A549 treated with CORT108297 at 1 μM for 4 hours (cell line): Measurements from ENCODE around the gene PAGR1. TPM values are rescaled to one million over a fixed set of nuclear protein-coding genes. Genes with fewer than 3 reads are reported as not detected.

Source experiments
- total RNA-seq: library from RNA; stranded (reverse); fragments of 200-300 nt; extraction: Qiagen RNA extraction; gene quantifications from 5 replicates; pipeline ENCODE4 v1.2.3, GENCODE V29; 2022

The PAGR1 gene
- total RNA-seq: 42.7 to 48.5 TPM (median 46.7 TPM) in 5 replicates

GRCh38 chr16:29815793-29816693 is at the start of gene PAGR1:
Gene PAGR1, plus strand, starts transcription at chr16:29816152. Its CDS starts 374 bp downstream, at chr16:29816526.

DNA sequence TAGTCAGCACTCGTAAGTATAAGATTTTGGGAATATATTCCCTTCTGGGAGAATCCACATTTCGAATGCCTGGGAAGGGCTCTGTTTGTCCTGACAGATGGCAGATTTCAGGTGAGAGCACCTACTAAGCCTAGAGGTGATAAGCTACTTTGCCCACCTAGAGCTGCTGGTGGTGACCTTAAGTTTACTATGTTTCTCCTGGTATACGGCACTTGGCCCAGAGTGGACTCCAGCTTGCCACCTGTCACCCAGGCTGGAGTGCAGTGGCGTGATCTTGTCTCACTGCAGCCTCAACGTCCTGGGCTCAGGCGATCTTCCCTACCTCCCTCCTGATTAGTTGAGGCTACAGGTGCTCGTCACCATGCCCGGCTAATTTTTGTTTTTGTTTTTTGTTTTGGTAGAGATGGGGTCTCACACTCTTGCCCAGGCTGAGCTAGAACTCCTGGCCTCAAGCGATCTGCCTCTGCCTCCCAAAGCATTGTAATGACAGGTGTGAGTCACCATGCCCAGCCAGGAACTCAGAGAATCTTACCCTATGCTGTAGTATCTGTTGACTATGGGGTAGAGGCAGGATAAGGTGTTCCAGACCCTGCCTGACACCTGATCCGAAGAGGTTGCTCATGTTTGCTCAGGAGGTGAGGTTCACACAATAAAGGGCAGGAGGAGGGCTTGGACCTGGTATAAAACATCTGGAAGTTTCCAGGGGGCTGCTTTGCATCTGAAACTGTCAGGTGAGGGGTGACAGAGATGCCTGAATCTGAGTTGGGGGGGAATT is 38.2 kb upstream of the PAGR1 start, which contains the start of gene ZG16:
ZG16 (plus strand) TSS at position 681 of the 775 bp plus-strand sequence. CDS start 1,011 bp downstream, outside the sequence.

DNA sequence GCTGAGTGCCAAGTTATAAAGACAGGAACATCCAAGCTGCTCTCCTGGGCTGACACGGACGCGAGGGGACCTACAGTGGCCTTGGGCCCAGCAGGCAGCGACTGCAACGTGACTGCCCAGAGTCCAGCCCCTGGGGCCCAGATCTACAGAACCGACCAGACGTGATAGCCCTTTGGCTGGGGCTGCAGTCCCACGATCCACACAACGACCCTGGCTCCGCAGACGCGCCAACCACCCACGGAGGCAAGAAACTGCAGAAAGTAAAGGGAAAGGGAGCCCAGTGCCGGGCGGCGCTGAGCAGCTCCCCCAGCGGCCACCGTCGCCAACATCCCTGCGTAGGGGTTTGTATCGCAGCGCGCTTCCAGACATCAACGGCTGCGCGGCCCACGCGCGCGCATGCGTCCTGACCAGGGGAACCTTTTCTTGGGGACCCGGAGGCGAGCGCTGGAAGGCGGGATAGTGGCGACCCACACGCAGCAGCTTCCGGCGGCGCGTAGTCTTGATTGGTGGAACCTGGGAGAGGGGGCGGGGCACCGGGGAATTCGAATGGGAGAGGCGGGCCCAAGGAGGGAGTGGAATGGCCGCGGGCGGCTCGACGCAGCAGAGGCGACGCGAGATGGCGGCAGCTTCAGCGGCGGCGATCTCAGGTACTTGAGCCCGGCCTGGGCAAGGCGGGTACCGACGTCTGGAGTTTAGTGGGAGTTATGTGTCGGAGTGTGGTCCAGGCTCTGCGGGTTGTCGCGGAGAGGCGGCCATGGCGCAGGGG is 25.6 kb upstream of the PAGR1 start, which contains the start of gene KIF22:
KIF22 (plus strand) TSS at position 569 of the 766 bp plus-strand sequence; CDS start at position 578, 9 bp downstream.

GRCh38 chr16:29806099-29806579 is 9.8 kb upstream of the PAGR1 start, which contains the start of gene MAZ:
Gene MAZ, plus strand, starts transcription at chr16:29806529. Its CDS starts 173 bp downstream, at chr16:29806702.

DNA sequence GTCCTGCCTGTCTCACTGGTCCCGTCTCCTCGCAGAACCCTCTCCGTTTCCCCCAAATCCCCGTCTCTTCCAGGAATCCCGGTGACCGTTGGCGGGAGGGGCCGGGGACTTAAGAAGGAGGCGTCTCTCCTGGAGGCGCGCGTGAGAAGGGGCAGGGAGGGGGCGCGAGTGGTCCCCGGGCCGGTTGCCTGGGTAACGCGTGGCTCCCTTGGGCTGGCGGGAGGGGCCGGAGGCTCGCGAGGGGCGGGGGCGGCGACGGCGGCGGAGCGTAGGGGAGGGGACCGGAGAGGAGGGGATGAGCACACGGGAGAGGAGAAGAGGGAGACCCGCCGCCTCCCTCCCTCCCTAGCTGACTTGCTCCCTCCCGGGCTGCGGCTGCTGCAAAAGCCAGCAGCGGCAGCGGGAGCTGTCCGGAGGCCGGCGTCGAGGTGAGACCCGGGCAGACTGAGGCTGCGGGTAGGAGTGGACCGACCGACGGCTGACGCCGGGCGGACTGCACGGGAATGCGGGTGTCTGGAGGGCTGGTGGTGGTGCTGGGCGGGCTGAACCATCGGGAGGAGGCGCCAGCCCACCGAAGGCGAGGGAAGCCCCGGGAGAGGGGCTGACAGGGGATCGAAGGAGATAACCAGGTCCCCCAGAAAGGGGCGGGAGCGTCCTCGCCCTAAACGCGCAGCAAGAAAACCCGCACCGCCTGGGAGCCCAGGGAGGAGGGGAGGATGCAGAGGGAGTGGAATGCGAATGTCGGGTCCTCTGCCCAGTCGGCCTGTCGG is 3.9 kb upstream of the PAGR1 start, which contains the start of gene PRRT2:
PRRT2 (plus strand) TSS at position 298 of the 770 bp plus-strand sequence. CDS start 862 bp downstream, outside the sequence.

DNA sequence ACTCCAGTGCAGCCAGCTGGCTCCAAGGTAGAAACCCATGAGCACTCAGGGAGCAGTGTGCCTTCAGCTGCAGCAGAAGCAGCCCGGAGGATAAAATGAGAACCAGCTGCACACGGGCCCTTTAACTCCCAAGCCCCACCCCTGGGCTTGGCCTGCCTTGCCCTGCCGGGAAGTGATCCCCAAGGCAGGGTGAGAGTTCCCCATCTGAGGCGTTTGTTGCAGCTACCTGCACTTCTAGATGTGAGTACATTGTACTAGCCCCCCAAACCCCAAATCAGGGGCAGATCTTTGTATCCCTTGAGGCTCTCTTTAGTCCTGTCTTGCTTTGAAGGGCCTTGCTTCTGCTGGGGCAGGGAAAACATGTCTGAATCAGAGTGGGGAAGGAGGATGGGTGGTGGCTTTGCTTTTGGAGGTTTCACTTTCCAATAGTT is 4.3 kb downstream of the PAGR1 start, which contains the start of gene MVP:
MVP (plus strand) TSS at position 192 of the 431 bp plus-strand sequence. CDS start 10,088 bp downstream, outside the sequence.

DNA sequence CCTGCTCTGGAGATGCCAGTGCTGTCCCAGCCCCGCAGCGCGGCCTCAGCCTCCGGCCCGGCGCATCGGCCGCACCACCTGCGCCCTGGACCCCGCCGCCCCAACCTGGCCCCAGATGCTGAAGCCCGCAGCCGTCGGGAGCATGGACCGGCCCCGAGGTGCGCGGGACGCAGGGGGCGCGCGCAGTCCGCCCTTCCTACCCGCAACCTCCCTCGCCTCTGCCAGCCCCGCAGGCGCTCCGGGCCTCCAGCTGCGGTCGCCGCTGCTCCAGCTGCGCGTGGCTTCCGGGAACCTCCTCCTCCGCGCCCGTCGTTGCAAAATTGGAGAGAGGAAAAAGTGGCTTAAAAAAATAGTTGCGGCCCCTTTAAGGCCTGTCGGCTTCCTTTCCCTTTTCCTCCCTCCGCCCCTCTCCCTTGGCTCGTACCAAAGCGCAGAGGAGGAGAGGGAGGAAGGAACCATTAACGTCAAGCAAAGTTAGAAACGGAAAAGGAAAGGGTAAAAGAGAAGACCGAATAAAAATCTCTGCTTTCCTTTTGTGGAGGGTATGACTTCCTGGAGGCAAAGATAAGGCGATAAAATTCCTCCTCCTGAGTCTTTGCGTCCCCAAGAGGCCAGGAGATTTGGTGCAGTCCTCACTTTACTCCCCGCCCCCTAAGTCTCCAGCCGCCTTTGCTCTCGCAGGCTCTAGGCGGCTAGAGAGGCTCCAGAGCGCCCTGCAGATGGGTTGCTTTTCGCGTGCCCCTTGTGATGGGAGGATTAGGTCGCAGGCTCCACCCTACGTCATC is 47.1 kb downstream of the PAGR1 start, which contains the start of gene CDIPT:
CDIPT (minus strand) TSS at position 343 of the 785 bp plus-strand sequence. CDS start 369 bp downstream, outside the sequence.

Other genes with a start within 250 kb of the PAGR1 start
- 0.02 to 0.05 TPM in 2 of 5 replicates, not detected in the others for gene SPN, start 152.9 kb upstream of the PAGR1 start, total RNA-seq
- 0.67 to 1.0 TPM (median 0.78 TPM) in 5 replicates for gene QPRT, start 137.0 kb upstream of the PAGR1 start, total RNA-seq
- gene C16orf54, start 70.2 kb upstream of the PAGR1 start, total RNA-seq: not detected in 5 replicates
- not detected in 5 replicates for gene ZG16, start 37.9 kb upstream of the PAGR1 start, total RNA-seq
- 81.0 to 104 TPM (median 94.7 TPM) in 5 replicates for gene KIF22, start 25.4 kb upstream of the PAGR1 start, total RNA-seq
- gene MAZ, start 9.6 kb upstream of the PAGR1 start, total RNA-seq: 150 to 192 TPM (median 180 TPM) in 5 replicates
- gene PRRT2, start 4.0 kb upstream of the PAGR1 start, total RNA-seq: 0.24 to 0.51 TPM (median 0.30 TPM) in 5 replicates
- gene MVP, start 4.3 kb downstream of the PAGR1 start, total RNA-seq: 111 to 140 TPM (median 130 TPM) in 5 replicates
- gene CDIPT, start 47.1 kb downstream of the PAGR1 start, total RNA-seq: 64.0 to 105 TPM (median 103 TPM) in 5 replicates
- gene SEZ6L2, start 83.4 kb downstream of the PAGR1 start, total RNA-seq: 16.9 to 23.6 TPM (median 21.7 TPM) in 5 replicates
- gene ASPHD1, start 84.3 kb downstream of the PAGR1 start, total RNA-seq: 16.3 to 30.7 TPM (median 27.0 TPM) in 5 replicates
- 14.2 to 21.4 TPM (median 19.0 TPM) in 5 replicates for gene KCTD13, start 110.1 kb downstream of the PAGR1 start, total RNA-seq
- gene TMEM219, start 145.9 kb downstream of the PAGR1 start, total RNA-seq: 78.2 to 104 TPM (median 102 TPM) in 5 replicates
- gene TAOK2, start 157.7 kb downstream of the PAGR1 start, total RNA-seq: 24.7 to 36.8 TPM (median 34.0 TPM) in 5 replicates
- gene HIRIP3, start 179.5 kb downstream of the PAGR1 start, total RNA-seq: 13.5 to 17.8 TPM (median 15.3 TPM) in 5 replicates
- 107 to 127 TPM (median 109 TPM) in 5 replicates for gene INO80E, start 180.1 kb downstream of the PAGR1 start, total RNA-seq
- 1.7 to 3.3 TPM (median 2.7 TPM) in 5 replicates for gene DOC2A, start 194.9 kb downstream of the PAGR1 start, total RNA-seq
- gene C16orf92, start 207.0 kb downstream of the PAGR1 start, total RNA-seq: not detected in 5 replicates
- 0.23 to 0.58 TPM (median 0.42 TPM) in 5 replicates for gene TLCD3B, start 215.1 kb downstream of the PAGR1 start, total RNA-seq
- gene ALDOA, start 249.6 kb downstream of the PAGR1 start, total RNA-seq: 1,632 to 1,949 TPM (median 1,887 TPM) in 5 replicates